Neural progenitor cell (in vitro differentiated cells): Measurements from ENCODE around the gene FKBP1A. TPM values are rescaled to one million over a fixed set of nuclear protein-coding genes. Genes with fewer than 3 reads are reported as not detected.

ENCODE experiments used
- DNase-seq: peaks from one replicate; pipeline ENCODE4 v3.0.0-alpha.2; 2016; ENCODE audit warnings: low spot score
- H2AFZ ChIP-seq: fragments of 200-600 bp; sonication (generic); replicated peaks from 2 replicates; pipeline ENCODE4 v1.6.1; 2016; ENCODE audit warnings: antibody characterized with exemption
- H3F3A ChIP-seq: fragments of 200-600 bp; sonication (generic); 2 replicates; pipeline ENCODE4 v1.6.1; 2016; ENCODE audit warnings: antibody characterized with exemption, low read depth
- H3K27ac ChIP-seq: fragments of 200-600 bp; sonication (generic); 2 replicates; pipeline ENCODE4 v1.5.1; 2016; ENCODE audit warnings: mild to moderate bottlenecking
- H3K27me3 ChIP-seq: fragments of 200-600 bp; sonication (generic); 2 replicates; pipeline ENCODE4 v1.6.1; 2016; ENCODE audit warnings: mild to moderate bottlenecking, moderate library complexity
- H3K36me3 ChIP-seq: fragments of 200-600 bp; sonication (generic); 2 replicates; pipeline ENCODE4 v1.5.1; 2016
- H3K4me1 ChIP-seq: fragments of 200-600 bp; sonication (generic); 2 replicates; pipeline ENCODE4 v1.6.1; 2016; ENCODE audit warnings: mixed run types
- H3K4me2 ChIP-seq: fragments of 200-600 bp; sonication (generic); 2 replicates; pipeline ENCODE4 v1.6.1; 2016
- H3K4me3 ChIP-seq: fragments of 200-600 bp; sonication (generic); 2 replicates; pipeline ENCODE4 v1.5.1; 2016
- H3K79me2 ChIP-seq: fragments of 200-600 bp; sonication (generic); 2 replicates; pipeline ENCODE4 v1.6.1; 2016; ENCODE audit warnings: low read depth
- H3K9ac ChIP-seq: fragments of 200-600 bp; sonication (generic); 2 replicates; pipeline ENCODE4 v1.6.1; 2016
- H3K9me3 ChIP-seq: fragments of 200-600 bp; sonication (generic); 2 replicates; pipeline ENCODE4 v1.5.1; 2016; ENCODE audit warnings: low read depth
- H4K20me1 ChIP-seq: fragments of 200-600 bp; sonication (generic); 2 replicates; pipeline ENCODE4 v1.6.1; 2016; ENCODE audit warnings: low read depth
- H3K27ac Mint-ChIP-seq: 3 replicates; pipeline ENCODE4 v1.8.0; 2021; ENCODE audit warnings: mixed read lengths
- H3K27me3 Mint-ChIP-seq: 2 replicates; pipeline ENCODE4 v1.8.0; 2022; ENCODE audit warnings: low read depth, mild to moderate bottlenecking, inconsistent platforms, moderate library complexity, mixed read lengths; ENCODE audit not compliant: insufficient read depth
- H3K36me3 Mint-ChIP-seq: 3 replicates; pipeline ENCODE4 v1.8.0; 2021; ENCODE audit warnings: mixed read lengths
- H3K4me1 Mint-ChIP-seq: 3 replicates; pipeline ENCODE4 v1.8.0; 2021; ENCODE audit warnings: mixed read lengths
- H3K4me3 Mint-ChIP-seq: 3 replicates; pipeline ENCODE4 v1.8.0; 2021; ENCODE audit warnings: mild to moderate bottlenecking, moderate library complexity, mixed read lengths
- H3K9me3 Mint-ChIP-seq: 3 replicates; pipeline ENCODE4 v1.8.0; 2020; ENCODE audit warnings: mixed read lengths
- CTCF ChIP-seq: fragments of 200-600 bp; sonication (generic); IDR thresholded peaks from 2 replicates; pipeline ENCODE4 v1.5.1; 2017; ENCODE audit warnings: antibody characterized with exemption, mild to moderate bottlenecking
- EZH2 ChIP-seq: fragments of 200-600 bp; sonication (generic); IDR thresholded peaks from 2 replicates; pipeline ENCODE4 v1.6.1; 2017; ENCODE audit warnings: antibody characterized with exemption, mild to moderate bottlenecking, moderate library complexity
- EZH2phosphoT487 ChIP-seq: fragments of 200-600 bp; sonication (generic); IDR thresholded peaks from 2 replicates; pipeline ENCODE4 v1.6.1; 2017; ENCODE audit warnings: antibody characterized with exemption
- total RNA-seq: library from RNA; depleted of rRNA; stranded (reverse); fragments of >200 nt; gene quantifications from 2 replicates; pipeline ENCODE4 v1.2.3, GENCODE V29; 2015; ENCODE audit warnings: low replicate concordance

The FKBP1A gene
- total RNA-seq, 1 donor from 2014 or later = 128 TPM

GRCh38 chr20:1367479-1367878 is 25.4 kb downstream of the FKBP1A start:
- Histone ChIP-seq H2AFZ (no peak overlapping the region), H3K4me3 (no peak overlapping the region), H3K27me3 (no peaks in the 10 kb centered on the region), H3K9ac (no peak overlapping the region), H4K20me1 (peaks cover 19% of the 10 kb centered on the region), H3K4me1 (no peaks in the 10 kb centered on the region), H3K9me3 (no peaks in the 10 kb centered on the region), H3K27ac (no peak overlapping the region), H3K36me3 (no peaks in the 10 kb centered on the region), H3F3A (no peaks in the 10 kb centered on the region), H3K79me2 (no peaks in the 10 kb centered on the region), H3K4me2 (no peak overlapping the region)
- no peak for DNase-seq
- TF ChIP-seq CTCF (no peak), EZH2phosphoT487 (no peak), EZH2 (no peak)
- Mint-ChIP-seq H3K36me3 (peaks cover 43% of the 10 kb centered on the region), H3K4me3 (no peak overlapping the region), H3K27me3 (peaks cover 5% of the 10 kb centered on the region), H3K4me1 (no peaks in the 10 kb centered on the region), H3K9me3 (no peaks in the 10 kb centered on the region), H3K27ac (no peak overlapping the region)

- H3K27me3 ChIP-seq = no peaks in the 10 kb centered on the region
- TF ChIP-seq CTCF (no peak), EZH2phosphoT487 (no peak), EZH2 (no peak)
- H3K27ac ChIP-seq = no peak overlapping the region
- no peak overlapping the region for H3K4me3 Mint-ChIP-seq
- no peaks in the 10 kb centered on the region for H3K4me1 ChIP-seq
- no peak overlapping the region for H3K9ac ChIP-seq
- no peak overlapping the region for H3K27ac Mint-ChIP-seq
- H3K36me3 Mint-ChIP-seq = peaks cover 63% of the 10 kb centered on the region
- H3K4me3 ChIP-seq = no peak overlapping the region
- H3K27me3 Mint-ChIP-seq = peaks cover 9% of the 10 kb centered on the region
- no peaks in the 10 kb centered on the region for H3K4me1 Mint-ChIP-seq
- no peaks in the 10 kb centered on the region for H3K79me2 ChIP-seq
- H3F3A ChIP-seq = no peaks in the 10 kb centered on the region
- no peak for DNase-seq
- no peaks in the 10 kb centered on the region for H3K9me3 ChIP-seq
- H3K36me3 ChIP-seq = peaks cover 3% of the 10 kb centered on the region
- H3K9me3 Mint-ChIP-seq = no peaks in the 10 kb centered on the region
- no peak overlapping the region for H2AFZ ChIP-seq
- no peak overlapping the region for H3K4me2 ChIP-seq
- H4K20me1 ChIP-seq = peaks cover 12% of the 10 kb centered on the region
Observed at GRCh38 chr20:1364106-1364505, 28.7 kb downstream of the FKBP1A start.

GRCh38 chr20:1363522-1363921 is 29.3 kb downstream of the FKBP1A start:
- H3K4me3 Mint-ChIP-seq = no peak overlapping the region
- Histone ChIP-seq H2AFZ (no peak overlapping the region), H3K9ac (no peak overlapping the region), H3K36me3 (peaks cover 3% of the 10 kb centered on the region), H3F3A (no peaks in the 10 kb centered on the region), H3K27ac (no peak overlapping the region), H3K4me2 (no peak overlapping the region), H4K20me1 (peaks cover 12% of the 10 kb centered on the region), H3K4me3 (no peak overlapping the region), H3K4me1 (no peaks in the 10 kb centered on the region), H3K27me3 (no peaks in the 10 kb centered on the region), H3K9me3 (no peaks in the 10 kb centered on the region), H3K79me2 (no peaks in the 10 kb centered on the region)
- peaks cover 9% of the 10 kb centered on the region for H3K27me3 Mint-ChIP-seq
- H3K36me3 Mint-ChIP-seq = peaks cover 65% of the 10 kb centered on the region
- H3K27ac Mint-ChIP-seq = no peak overlapping the region
- no peak for TF ChIP-seq CTCF
- TF ChIP-seq EZH2 = no peak
- TF ChIP-seq EZH2phosphoT487 = no peak
- DNase-seq = no peak
- no peaks in the 10 kb centered on the region for H3K9me3 Mint-ChIP-seq
- H3K4me1 Mint-ChIP-seq = no peaks in the 10 kb centered on the region
